ENCODE data around the gene NUTM2A.
"Not testable (repeated sequence)": the region's sequence is repeated elsewhere in the genome, so short reads cannot be mapped to it uniquely, and the experiment has no call there.

Gene NUTM2A

GRCh38 chr10:87225148-87225547 lies at the start of gene NUTM2A:
NUTM2A (plus strand) TSS chr10:87225448; CDS start chr10:87225831, 383 bp downstream.
- not testable (repeated sequence) for H3K4me3 Mint-ChIP-seq; H3K27ac Mint-ChIP-seq; H3K4me1 Mint-ChIP-seq; DNase-seq; H3K36me3 Mint-ChIP-seq (ENCODE audit: low read depth); H3K27me3 Mint-ChIP-seq (ENCODE audit: low read depth, poor library complexity); H3K9me3 Mint-ChIP-seq

GRCh38 chr10:87177587-87177986 lies 47.7 kb upstream of the NUTM2A start:
- not testable (repeated sequence) for H3K4me3 Mint-ChIP-seq; H3K27ac Mint-ChIP-seq; H3K27me3 Mint-ChIP-seq (ENCODE audit: low read depth, poor library complexity); DNase-seq; H3K9me3 Mint-ChIP-seq; H3K4me1 Mint-ChIP-seq
- H3K36me3 Mint-ChIP-seq (ENCODE audit: low read depth), result peaks cover 30% of the 10 kb centered on the region

- not testable (repeated sequence) for H3K4me3 Mint-ChIP-seq; DNase-seq; H3K4me1 Mint-ChIP-seq; H3K27me3 Mint-ChIP-seq (ENCODE audit: low read depth, poor library complexity)
- peaks cover 17% of the 10 kb centered on the region for H3K9me3 Mint-ChIP-seq
- H3K27ac Mint-ChIP-seq, result peak overlapping the region; percentile 0
- peaks cover 88% of the 10 kb centered on the region for H3K36me3 Mint-ChIP-seq (ENCODE audit: low read depth)
These were observed 40.8 kb upstream of the NUTM2A start for GRCh38 chr10:87184421-87184820.

GRCh38 chr10:87186016-87186415 lies 39.2 kb upstream of the NUTM2A start:
- not testable (repeated sequence) for H3K27me3 Mint-ChIP-seq (ENCODE audit: low read depth, poor library complexity); H3K4me1 Mint-ChIP-seq; H3K27ac Mint-ChIP-seq; H3K4me3 Mint-ChIP-seq; DNase-seq
- Mint-ChIP-seq H3K36me3 (ENCODE audit: low read depth) (peaks cover 77% of the 10 kb centered on the region), H3K9me3 (peaks cover 17% of the 10 kb centered on the region)

- Mint-ChIP-seq H3K9me3 (peaks cover 17% of the 10 kb centered on the region), H3K36me3 (ENCODE audit: low read depth) (peaks cover 77% of the 10 kb centered on the region)
- not testable (repeated sequence) for DNase-seq; H3K4me3 Mint-ChIP-seq; H3K27ac Mint-ChIP-seq; H3K4me1 Mint-ChIP-seq; H3K27me3 Mint-ChIP-seq (ENCODE audit: low read depth, poor library complexity)
These were observed 37.7 kb upstream of the NUTM2A start for GRCh38 chr10:87187573-87187972.

GRCh38 chr10:87191841-87192240 lies 33.4 kb upstream of the NUTM2A start:
- not testable (repeated sequence) for DNase-seq; H3K9me3 Mint-ChIP-seq; H3K27me3 Mint-ChIP-seq (ENCODE audit: low read depth, poor library complexity); H3K4me3 Mint-ChIP-seq; H3K4me1 Mint-ChIP-seq
- Mint-ChIP-seq H3K36me3 (ENCODE audit: low read depth) (peaks cover 44% of the 10 kb centered on the region), H3K27ac (peak overlapping the region; percentile 70)

GRCh38 chr10:87200924-87201323 lies 24.3 kb upstream of the NUTM2A start:
- H3K27ac Mint-ChIP-seq; H3K4me3 Mint-ChIP-seq; H3K9me3 Mint-ChIP-seq; DNase-seq; H3K27me3 Mint-ChIP-seq (ENCODE audit: low read depth, poor library complexity): not testable (repeated sequence)
- Mint-ChIP-seq H3K4me1 (peaks cover 11% of the 10 kb centered on the region), H3K36me3 (ENCODE audit: low read depth) (peaks cover 21% of the 10 kb centered on the region)

GRCh38 chr10:87204801-87205200 lies 20.4 kb upstream of the NUTM2A start:
- DNase-seq; H3K27me3 Mint-ChIP-seq (ENCODE audit: low read depth, poor library complexity); H3K27ac Mint-ChIP-seq; H3K4me3 Mint-ChIP-seq; H3K9me3 Mint-ChIP-seq: not testable (repeated sequence)
- peaks cover 11% of the 10 kb centered on the region for H3K4me1 Mint-ChIP-seq
- peaks cover 29% of the 10 kb centered on the region for H3K36me3 Mint-ChIP-seq (ENCODE audit: low read depth)

- H3K4me3 Mint-ChIP-seq; H3K27ac Mint-ChIP-seq; H3K27me3 Mint-ChIP-seq (ENCODE audit: low read depth, poor library complexity); DNase-seq; H3K9me3 Mint-ChIP-seq: not testable (repeated sequence)
- peaks cover 21% of the 10 kb centered on the region for H3K36me3 Mint-ChIP-seq (ENCODE audit: low read depth)
- peaks cover 11% of the 10 kb centered on the region for H3K4me1 Mint-ChIP-seq
These were observed 18.3 kb upstream of the NUTM2A start for GRCh38 chr10:87206922-87207321.

GRCh38 chr10:87210309-87210708 lies 14.9 kb upstream of the NUTM2A start:
- not testable (repeated sequence) for H3K9me3 Mint-ChIP-seq

GRCh38 chr10:87211848-87212247 lies 13.4 kb upstream of the NUTM2A start:
- not testable (repeated sequence) for H3K27ac Mint-ChIP-seq; H3K9me3 Mint-ChIP-seq; H3K27me3 Mint-ChIP-seq (ENCODE audit: low read depth, poor library complexity); H3K4me3 Mint-ChIP-seq; DNase-seq
- peaks cover 12% of the 10 kb centered on the region for H3K4me1 Mint-ChIP-seq
- H3K36me3 Mint-ChIP-seq (ENCODE audit: low read depth), result peaks cover 24% of the 10 kb centered on the region

More at GRCh38 chr10:87210309-87210708, 14.9 kb upstream of the NUTM2A start:
- not testable (repeated sequence) for H3K27ac Mint-ChIP-seq; H3K4me3 Mint-ChIP-seq; DNase-seq; H3K27me3 Mint-ChIP-seq (ENCODE audit: low read depth, poor library complexity)
- Mint-ChIP-seq H3K36me3 (ENCODE audit: low read depth) (peaks cover 25% of the 10 kb centered on the region), H3K4me1 (peaks cover 12% of the 10 kb centered on the region)

- H3K27me3 Mint-ChIP-seq (ENCODE audit: low read depth, poor library complexity), result not testable (repeated sequence)
- peaks cover 17% of the 10 kb centered on the region for H3K36me3 Mint-ChIP-seq (ENCODE audit: low read depth)
These were observed 12.0 kb upstream of the NUTM2A start for GRCh38 chr10:87213150-87213765.

GRCh38 chr10:87213806-87214205 lies 11.4 kb upstream of the NUTM2A start:
- H3K27me3 Mint-ChIP-seq (ENCODE audit: low read depth, poor library complexity); H3K4me3 Mint-ChIP-seq; H3K9me3 Mint-ChIP-seq; DNase-seq: not testable (repeated sequence)
- Mint-ChIP-seq H3K36me3 (ENCODE audit: low read depth) (peaks cover 12% of the 10 kb centered on the region), H3K27ac (peak overlapping the region; percentile 69), H3K4me1 (peaks cover 16% of the 10 kb centered on the region)

More at GRCh38 chr10:87213150-87213765, 12.0 kb upstream of the NUTM2A start:
- DNase-seq, H3K9me3 Mint-ChIP-seq, H3K27ac Mint-ChIP-seq, H3K4me3 Mint-ChIP-seq: not testable (repeated sequence)
- H3K4me1 Mint-ChIP-seq, result peaks cover 16% of the 10 kb centered on the region

GRCh38 chr10:87216120-87216519 lies 9.1 kb upstream of the NUTM2A start:
- H3K4me3 Mint-ChIP-seq; H3K27me3 Mint-ChIP-seq (ENCODE audit: low read depth, poor library complexity); H3K36me3 Mint-ChIP-seq (ENCODE audit: low read depth); H3K9me3 Mint-ChIP-seq; DNase-seq; H3K27ac Mint-ChIP-seq: not testable (repeated sequence)
- peaks cover 16% of the 10 kb centered on the region for H3K4me1 Mint-ChIP-seq

- H3K9me3 Mint-ChIP-seq; H3K27ac Mint-ChIP-seq; H3K4me3 Mint-ChIP-seq; H3K36me3 Mint-ChIP-seq (ENCODE audit: low read depth); H3K27me3 Mint-ChIP-seq (ENCODE audit: low read depth, poor library complexity); DNase-seq: not testable (repeated sequence)
- H3K4me1 Mint-ChIP-seq, result peaks cover 11% of the 10 kb centered on the region
These were observed 5.9 kb upstream of the NUTM2A start for GRCh38 chr10:87219370-87219769.

Measured in nephron progenitor cell (in vitro differentiated cells).